GM18858 (cell line): ENCODE measurements around the gene UFSP1.

Source experiments
- ATAC-seq: cut with Tn5 transposase; IDR thresholded peaks from one replicate; pipeline ENCODE4 v1.9.1; 2021; ENCODE audit not compliant: unreplicated experiment

UFSP1 gene

GRCh38 chr7:100895956-100896731 lies 6.6 kb upstream of the UFSP1 start:
- no peak for ATAC-seq

GRCh38 chr7:100895701-100895955 lies 6.1 kb upstream of the UFSP1 start, which contains the start of gene ACHE:
Gene ACHE (minus strand): TSS chr7:100895888. CDS start chr7:100894232, 1,656 bp downstream.
- no peak for ATAC-seq

GRCh38 chr7:100894860-100895700 lies 5.6 kb upstream of the UFSP1 start:
- no peak for ATAC-seq

- no peak for ATAC-seq
These were observed 4.6 kb upstream of the UFSP1 start for GRCh38 chr7:100893910-100894721.

GRCh38 chr7:100893318-100893895 lies 3.9 kb upstream of the UFSP1 start:
- ATAC-seq: no peak

GRCh38 chr7:100892364-100893317 lies 3.1 kb upstream of the UFSP1 start:
- no peak for ATAC-seq

GRCh38 chr7:100891568-100892247 lies 2.2 kb upstream of the UFSP1 start:
- ATAC-seq: no peak

GRCh38 chr7:100890653-100891567 lies 1.4 kb upstream of the UFSP1 start:
- ATAC-seq: no peak

GRCh38 chr7:100888291-100888987 lies 1.1 kb downstream of the UFSP1 start:
- ATAC-seq: no peak

GRCh38 chr7:100887516-100888290 lies 1.8 kb downstream of the UFSP1 start:
- ATAC-seq: peak; percentile 51

GRCh38 chr7:100886936-100887515 lies 2.5 kb downstream of the UFSP1 start:
- ATAC-seq: no peak

GRCh38 chr7:100886142-100886935 lies 3.2 kb downstream of the UFSP1 start:
- ATAC-seq: no peak

GRCh38 chr7:100885440-100886141 lies 3.9 kb downstream of the UFSP1 start:
- no peak for ATAC-seq

GRCh38 chr7:100884736-100885439 lies 4.6 kb downstream of the UFSP1 start:
- no peak for ATAC-seq
